Umbilical cord (tissue), 2 donors: ENCODE data around the gene ACSL6. TPM values are rescaled to one million over a fixed set of nuclear protein-coding genes. Genes with fewer than 3 reads are reported as not detected.

ENCODE experiments used
- DNase-seq: peaks from one replicate; pipeline ENCODE4 v3.0.0-alpha.2; 2015; ENCODE audit warnings: low spot score
- total RNA-seq: library from RNA; depleted of rRNA; stranded (reverse); fragments of >200 nt; gene quantifications from one replicate; pipeline ENCODE4 v1.2.3, GENCODE V29; 2014; ENCODE audit warnings: low replicate concordance; ENCODE audit not compliant: insufficient read depth

Gene ACSL6
- total RNA-seq, 1 donor from 2014 or later = 11.6 TPM

- DNase-seq = no peak
Observed at GRCh38 chr5:131981516-131981915, 29.9 kb downstream of the ACSL6 start.

DNA sequence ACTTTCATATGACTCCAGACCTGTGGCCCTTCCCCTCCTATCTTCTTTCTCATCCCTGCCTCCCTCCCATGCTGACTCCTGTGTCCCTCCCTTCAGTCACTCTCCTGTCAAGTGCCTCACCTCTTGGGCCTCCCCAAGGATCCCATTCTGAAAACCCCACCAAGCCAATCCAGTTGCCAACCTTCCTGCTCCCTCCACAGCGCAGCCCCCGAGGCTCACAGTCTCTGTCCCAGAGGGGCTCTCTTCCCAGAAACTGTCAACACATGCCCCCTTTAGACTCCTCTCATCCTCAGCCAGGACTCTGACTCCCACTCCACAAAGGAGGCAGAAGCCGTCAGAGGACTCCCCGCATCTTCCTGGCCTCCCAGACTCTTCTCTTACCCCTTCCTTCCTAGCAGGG, 30.8 kb downstream of the ACSL6 start:
- no peak for DNase-seq

- DNase-seq = no peak
Observed at GRCh38 chr5:131979816-131980215, 31.6 kb downstream of the ACSL6 start.

- DNase-seq = no peak
Observed at GRCh38 chr5:131977212-131977604, 34.2 kb downstream of the ACSL6 start.

GRCh38 chr5:131976414-131977211, 34.8 kb downstream of the ACSL6 start:
- no peak for DNase-seq

DNA sequence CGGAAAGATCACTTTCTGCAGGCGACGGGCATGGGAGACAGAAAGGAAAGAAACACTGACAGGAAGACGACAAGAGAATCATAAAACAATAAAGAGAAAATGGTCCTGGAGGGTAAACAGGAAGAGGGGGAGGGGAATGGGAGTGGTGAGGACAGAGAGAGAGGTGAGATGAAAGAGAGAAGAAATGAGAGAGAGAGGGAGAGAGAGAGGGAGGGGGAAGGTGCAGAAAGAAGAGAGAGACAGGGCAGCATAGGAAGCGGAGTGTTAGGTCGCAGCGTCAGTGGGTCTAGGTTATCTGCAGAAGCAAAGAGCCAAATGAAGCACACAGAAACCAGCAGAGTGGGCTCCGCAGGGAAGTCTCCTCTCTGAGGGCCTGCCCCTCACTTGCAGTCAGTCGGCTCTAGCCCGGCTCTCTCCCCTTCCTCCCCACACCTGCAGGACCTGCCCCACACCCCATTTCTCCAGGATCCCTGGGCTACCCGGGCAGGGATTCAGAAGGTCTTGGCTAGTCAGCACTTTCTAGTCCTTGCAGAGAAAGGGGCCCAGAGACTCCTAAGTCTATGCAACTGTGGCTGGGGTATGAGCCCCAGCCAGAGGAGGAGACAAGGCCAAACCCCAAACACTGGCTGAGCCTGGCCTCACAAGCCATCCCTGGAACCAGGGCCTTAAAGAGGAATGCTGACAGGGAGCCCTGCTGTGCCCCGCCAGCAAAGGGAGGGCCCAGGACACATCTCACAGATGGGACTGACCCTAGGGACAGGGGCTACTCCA, 36.3 kb downstream of the ACSL6 start:
- no peak for DNase-seq

DNA sequence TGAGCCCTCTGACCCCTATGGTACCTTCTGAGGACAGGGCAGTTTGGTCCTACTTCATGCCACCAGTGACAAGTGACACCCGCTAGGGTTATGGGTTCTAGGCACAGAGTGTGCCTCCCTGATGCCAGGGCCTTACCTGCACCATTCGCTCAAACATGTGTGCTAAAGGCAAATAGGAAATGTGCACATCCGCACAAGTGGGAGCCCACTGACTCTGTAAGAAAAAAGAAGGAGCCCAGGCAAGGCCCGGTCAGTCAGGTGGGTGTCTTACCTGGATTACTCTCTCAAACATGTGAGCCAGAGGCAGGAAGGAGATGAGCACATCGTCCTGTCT, 36.9 kb downstream of the ACSL6 start:
- DNase-seq = no peak

GRCh38 chr5:131974016-131974415, 37.4 kb downstream of the ACSL6 start:
- DNase-seq = no peak

DNA sequence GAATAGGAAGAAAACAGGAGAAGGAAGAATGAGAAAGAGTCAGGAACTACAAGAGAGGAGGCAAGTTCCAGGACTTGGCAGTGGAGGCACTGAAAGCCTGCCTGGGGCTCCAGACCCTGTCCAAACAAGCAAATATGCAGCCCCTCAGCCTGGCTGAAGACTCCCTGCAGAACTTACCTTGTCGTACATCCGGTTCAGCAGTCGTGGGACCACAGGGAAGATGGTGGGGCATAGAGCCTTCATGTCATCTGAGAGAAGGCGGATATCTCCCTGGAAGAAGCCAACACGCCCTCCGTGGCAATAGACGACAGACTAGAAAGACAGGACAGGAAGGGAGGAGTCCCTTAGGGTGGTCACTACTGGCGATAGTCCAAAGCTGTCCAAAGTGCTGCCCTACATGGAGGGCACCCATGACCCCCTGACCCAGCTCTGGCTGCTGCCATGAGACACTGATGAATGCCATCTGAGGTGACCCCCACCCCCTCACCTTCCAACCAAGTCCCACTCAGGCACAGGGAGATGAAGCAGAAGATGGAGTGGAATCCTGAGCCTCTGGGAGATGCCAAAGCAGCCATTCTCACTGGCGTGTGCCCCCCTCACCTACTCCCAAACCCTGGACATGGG, 38.3 kb downstream of the ACSL6 start:
- DNase-seq = no peak

- DNase-seq = no peak
Observed at GRCh38 chr5:131968396-131968954, 43.0 kb downstream of the ACSL6 start.

DNA sequence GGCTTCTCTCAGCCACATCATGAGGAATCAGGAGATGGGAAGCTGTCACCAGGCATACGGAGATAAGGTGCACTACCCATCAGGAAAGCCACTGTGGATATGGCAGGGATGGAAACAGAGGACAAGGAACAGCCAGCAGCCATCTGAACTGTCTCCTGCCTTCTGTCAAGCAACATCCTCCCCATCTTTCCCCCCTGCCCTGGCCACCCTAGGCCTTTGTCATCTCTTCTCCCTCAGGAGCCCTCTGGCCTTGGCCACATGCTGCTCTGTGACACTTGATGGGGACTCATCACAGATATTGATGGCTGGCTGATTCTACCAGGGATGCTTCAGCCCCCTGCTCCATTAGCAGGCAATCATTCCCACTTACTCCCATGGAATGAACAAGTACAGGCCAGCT, 44.9 kb downstream of the ACSL6 start:
- DNase-seq = no peak

GRCh38 chr5:131965826-131966415, 45.5 kb downstream of the ACSL6 start:
- no peak for DNase-seq

DNA sequence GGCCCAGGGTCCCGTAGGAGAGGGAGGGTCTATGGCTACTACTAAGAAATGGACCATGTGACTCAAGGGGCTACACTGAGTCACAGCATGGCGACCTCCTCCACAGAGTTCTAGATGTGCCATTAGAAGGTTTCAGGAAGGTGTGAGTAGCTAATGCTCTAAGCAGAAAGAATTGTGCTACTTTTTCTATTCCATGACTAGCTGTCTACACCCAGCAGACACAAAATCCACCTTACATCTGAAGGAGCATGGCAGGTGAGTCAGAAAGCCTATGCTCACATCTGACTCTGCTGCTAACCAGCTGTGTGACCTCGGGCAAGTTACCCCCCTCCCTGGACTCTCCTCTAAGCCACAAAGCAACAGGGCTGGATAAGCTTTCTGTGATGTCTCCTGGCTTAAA, 51.6 kb downstream of the ACSL6 start:
- no peak for DNase-seq

GRCh38 chr5:131959136-131959535, 52.3 kb downstream of the ACSL6 start:
- no peak for DNase-seq

- peak; percentile 10 for DNase-seq
Observed at GRCh38 chr5:131957721-131958441, 53.6 kb downstream of the ACSL6 start.

DNA sequence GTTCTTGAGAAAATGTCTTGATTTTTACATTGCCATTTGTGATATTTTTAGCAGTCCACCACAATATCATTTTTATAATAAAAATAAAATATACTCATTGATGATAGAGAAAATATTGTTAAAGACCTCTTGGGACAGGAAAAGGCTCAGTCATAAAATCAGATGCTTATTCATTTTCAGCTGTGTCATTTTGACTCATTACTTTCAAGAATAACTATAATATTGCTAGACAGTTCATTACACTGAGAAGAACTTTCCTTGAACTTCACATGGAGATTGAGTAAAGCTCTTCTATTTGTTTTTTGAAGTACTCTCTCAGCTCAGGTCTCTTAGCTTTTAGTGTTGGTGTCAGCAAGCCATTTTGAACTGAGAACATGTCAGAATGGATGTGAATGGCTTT, 57.5 kb downstream of the ACSL6 start:
- DNase-seq = no peak

GRCh38 chr5:131952301-131952857, 59.1 kb downstream of the ACSL6 start:
- no peak for DNase-seq

DNA sequence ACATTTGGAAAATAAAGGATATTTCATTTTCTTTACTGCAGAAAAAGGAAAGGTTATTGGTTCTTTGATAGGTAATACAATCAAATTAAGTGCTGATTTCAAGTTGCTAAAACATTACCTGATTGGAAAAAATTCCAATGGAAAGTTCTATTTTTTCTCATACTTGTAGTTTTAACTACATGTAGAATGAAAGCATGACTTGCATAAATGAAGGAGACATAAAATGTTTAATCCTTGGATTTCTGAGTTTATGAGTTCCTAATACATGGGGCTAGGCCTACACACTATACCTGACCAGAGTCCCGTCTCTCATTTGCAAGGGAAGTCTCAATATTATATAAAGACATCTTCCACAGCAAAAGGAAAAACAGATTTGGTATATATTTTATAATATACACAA, 60.8 kb downstream of the ACSL6 start:
- no peak for DNase-seq

- DNase-seq = no peak
Observed at GRCh38 chr5:131947445-131947844, 64.0 kb downstream of the ACSL6 start.

- DNase-seq = no peak
Observed at GRCh38 chr5:131945551-131946168, 65.8 kb downstream of the ACSL6 start, which contains the start of gene MEIKIN. Gene MEIKIN (minus strand): TSS chr5:131945663. CDS start chr5:131945505, 158 bp downstream.
